Measurements from ENCODE around the gene MAPK8IP2.
A peak's percentile ranks its signal among the peaks of the same experiment; 100 is the strongest.

MAPK8IP2 gene

DNA sequence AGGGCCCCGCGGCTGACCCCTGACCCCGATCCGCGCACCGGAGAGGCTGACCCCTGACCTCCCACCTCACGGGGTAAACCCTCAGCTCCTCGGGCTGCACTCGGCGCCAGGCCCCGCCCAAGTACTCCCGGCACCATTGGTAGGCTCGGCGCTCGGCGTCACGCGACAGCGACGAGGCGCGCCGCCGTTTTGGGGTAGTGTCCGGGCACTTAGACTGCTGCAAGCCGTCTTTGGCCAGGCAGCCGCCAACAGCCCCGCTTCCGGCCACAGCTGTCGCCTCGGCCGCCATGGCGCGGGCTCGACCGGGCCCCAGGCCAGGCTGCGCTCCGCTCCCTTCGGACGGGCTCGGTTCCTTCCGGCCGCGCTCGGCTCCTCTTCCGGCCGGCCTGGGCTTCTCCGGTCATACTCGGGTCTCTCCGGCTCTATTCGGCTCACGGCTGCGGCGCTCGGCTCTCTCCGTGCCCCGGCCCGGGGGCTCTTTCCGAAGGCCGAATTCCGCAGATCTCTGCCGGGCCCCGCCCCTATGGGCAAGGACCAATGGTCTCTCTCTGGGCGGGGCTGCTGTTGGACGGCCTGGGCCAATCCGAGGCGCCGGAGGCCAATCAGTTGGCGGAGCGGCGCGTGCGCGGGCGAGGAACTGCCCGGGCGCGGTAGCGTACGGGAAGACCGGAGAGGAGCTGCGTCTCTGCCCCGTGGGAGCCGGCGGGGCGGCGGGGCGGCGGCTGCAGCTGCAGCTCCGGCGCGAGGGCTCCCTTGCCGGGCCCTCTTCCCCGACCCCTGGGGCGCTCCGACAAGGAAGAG, 17.9 kb upstream of the MAPK8IP2 start, which contains the start of gene CHKB:
Gene CHKB, minus strand, starts transcription at position 357 of the 801 bp plus-strand sequence. Its CDS starts 68 bp downstream, at position 289.
- peak within 1 kb of the TSS; percentile 97 for H3K4me3 Mint-ChIP-seq
- H3K9me3 Mint-ChIP-seq: no peaks in the 10 kb centered on the region
- peaks cover 14% of the 10 kb centered on the region for H3K4me1 Mint-ChIP-seq
- no peaks in the 10 kb centered on the region for H3K36me3 Mint-ChIP-seq
- no peaks in the 10 kb centered on the region for H3K27me3 Mint-ChIP-seq
- H3K27ac Mint-ChIP-seq: peak within 1 kb of the TSS; percentile 98

GRCh38 chr22:50583294-50583861, 17.2 kb upstream of the MAPK8IP2 start:
- Mint-ChIP-seq H3K4me3 (peak overlapping the region; percentile 97), H3K36me3 (no peaks in the 10 kb centered on the region), H3K27ac (peak overlapping the region; percentile 80), H3K9me3 (no peaks in the 10 kb centered on the region), H3K27me3 (no peaks in the 10 kb centered on the region), H3K4me1 (peaks cover 14% of the 10 kb centered on the region)

DNA sequence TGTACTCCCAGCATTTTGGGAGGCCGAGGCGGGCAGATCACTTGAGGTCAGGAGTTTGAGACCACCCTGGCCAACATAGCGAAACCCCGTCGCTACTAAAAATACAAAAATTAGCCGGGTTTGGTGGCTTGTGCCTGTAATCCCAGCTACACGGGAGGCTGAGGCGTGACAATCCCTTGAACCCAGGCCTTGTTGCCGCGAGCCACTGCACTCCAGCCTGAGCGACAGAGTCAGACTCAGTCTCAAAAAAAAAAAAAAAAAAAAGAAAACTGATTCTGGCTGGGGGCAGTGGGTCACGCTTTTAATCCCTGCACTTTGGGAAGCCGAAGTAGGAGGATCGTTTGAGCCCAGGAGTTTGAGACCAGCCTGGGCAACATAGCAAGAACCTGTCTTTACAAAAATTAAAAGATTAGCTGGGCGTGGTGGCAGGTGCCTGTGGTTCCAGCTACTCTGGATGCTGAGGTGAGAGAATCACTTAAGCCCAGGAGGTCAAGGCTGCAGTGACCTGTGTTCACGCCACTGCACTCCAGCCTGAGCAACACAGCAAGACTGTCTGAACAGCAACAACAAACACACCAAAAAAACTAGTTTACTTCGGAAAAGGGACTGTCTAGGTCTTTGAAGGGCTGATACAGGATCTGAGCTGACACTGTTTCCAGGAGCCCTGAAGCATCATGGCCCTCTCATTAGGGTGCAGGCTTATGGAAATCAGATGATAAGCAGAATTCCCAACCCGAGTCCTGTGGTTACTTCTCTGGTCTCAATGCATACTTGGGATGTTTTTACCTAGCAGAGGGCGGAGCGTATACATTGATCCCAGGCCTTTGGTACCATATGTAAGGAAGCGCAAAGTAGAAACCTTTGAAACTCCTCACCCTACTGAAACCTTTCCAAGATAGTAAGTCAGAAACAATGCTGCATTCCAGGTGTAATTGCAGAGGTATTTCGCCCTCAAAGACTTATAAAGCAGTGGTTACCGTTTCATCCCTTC, 16.2 kb upstream of the MAPK8IP2 start:
- Mint-ChIP-seq H3K4me3 (peak overlapping the region; percentile 97), H3K36me3 (no peaks in the 10 kb centered on the region), H3K9me3 (no peaks in the 10 kb centered on the region), H3K27ac (peak overlapping the region; percentile 80), H3K4me1 (peaks cover 14% of the 10 kb centered on the region), H3K27me3 (no peaks in the 10 kb centered on the region)

- no peaks in the 10 kb centered on the region for H3K27me3 Mint-ChIP-seq
- H3K4me1 Mint-ChIP-seq: peaks cover 11% of the 10 kb centered on the region
- no peak overlapping the region for H3K4me3 Mint-ChIP-seq
- no peaks in the 10 kb centered on the region for H3K9me3 Mint-ChIP-seq
- H3K36me3 Mint-ChIP-seq: no peaks in the 10 kb centered on the region
- H3K27ac Mint-ChIP-seq: no peak overlapping the region
Measured at GRCh38 chr22:50585238-50585637, 15.4 kb upstream of the MAPK8IP2 start.

GRCh38 chr22:50585781-50586180, 14.8 kb upstream of the MAPK8IP2 start:
- no peaks in the 10 kb centered on the region for H3K36me3 Mint-ChIP-seq
- peaks cover 7% of the 10 kb centered on the region for H3K4me1 Mint-ChIP-seq
- H3K4me3 Mint-ChIP-seq: no peak overlapping the region
- no peak overlapping the region for H3K27ac Mint-ChIP-seq
- no peaks in the 10 kb centered on the region for H3K9me3 Mint-ChIP-seq
- no peaks in the 10 kb centered on the region for H3K27me3 Mint-ChIP-seq

GRCh38 chr22:50586416-50586815, 14.2 kb upstream of the MAPK8IP2 start:
- no peaks in the 10 kb centered on the region for H3K9me3 Mint-ChIP-seq
- no peak overlapping the region for H3K4me3 Mint-ChIP-seq
- H3K4me1 Mint-ChIP-seq: peaks cover 7% of the 10 kb centered on the region
- no peaks in the 10 kb centered on the region for H3K27me3 Mint-ChIP-seq
- no peak overlapping the region for H3K27ac Mint-ChIP-seq
- H3K36me3 Mint-ChIP-seq: peaks cover 2% of the 10 kb centered on the region

DNA sequence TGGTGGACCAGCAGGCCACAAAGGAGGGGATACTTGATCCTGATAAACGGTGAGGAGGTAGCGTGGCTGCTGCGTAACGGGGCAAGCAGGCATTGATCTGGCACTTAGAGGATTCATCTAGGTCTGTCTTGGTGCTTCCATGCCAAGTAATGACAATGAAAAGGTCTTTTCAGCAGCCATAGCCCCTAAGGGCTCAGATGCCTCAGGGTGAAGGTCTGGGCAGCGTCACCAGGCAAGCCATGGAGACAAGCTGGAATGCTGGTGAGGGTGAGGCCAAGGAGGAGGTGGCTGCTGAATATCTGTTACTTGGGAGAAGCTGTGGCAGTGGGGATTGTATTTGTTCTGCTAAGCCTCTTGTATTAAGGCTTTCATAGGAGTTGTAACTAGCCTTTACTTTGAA, 13.2 kb upstream of the MAPK8IP2 start:
- Mint-ChIP-seq H3K4me3 (no peak overlapping the region), H3K36me3 (peaks cover 2% of the 10 kb centered on the region), H3K9me3 (no peaks in the 10 kb centered on the region), H3K27ac (no peak overlapping the region), H3K4me1 (peaks cover 7% of the 10 kb centered on the region), H3K27me3 (no peaks in the 10 kb centered on the region)

- H3K9me3 Mint-ChIP-seq: no peaks in the 10 kb centered on the region
- H3K4me3 Mint-ChIP-seq: no peak overlapping the region
- H3K27ac Mint-ChIP-seq: no peak overlapping the region
- H3K4me1 Mint-ChIP-seq: no peaks in the 10 kb centered on the region
- H3K27me3 Mint-ChIP-seq: peaks cover 4% of the 10 kb centered on the region
- peaks cover 5% of the 10 kb centered on the region for H3K36me3 Mint-ChIP-seq
Measured at GRCh38 chr22:50595189-50595588, 5.4 kb upstream of the MAPK8IP2 start.

- Mint-ChIP-seq H3K4me3 (no peak overlapping the region), H3K36me3 (peaks cover 3% of the 10 kb centered on the region), H3K4me1 (peaks cover 6% of the 10 kb centered on the region)
Measured at GRCh38 chr22:50597097-50597496, 3.5 kb upstream of the MAPK8IP2 start.

DNA sequence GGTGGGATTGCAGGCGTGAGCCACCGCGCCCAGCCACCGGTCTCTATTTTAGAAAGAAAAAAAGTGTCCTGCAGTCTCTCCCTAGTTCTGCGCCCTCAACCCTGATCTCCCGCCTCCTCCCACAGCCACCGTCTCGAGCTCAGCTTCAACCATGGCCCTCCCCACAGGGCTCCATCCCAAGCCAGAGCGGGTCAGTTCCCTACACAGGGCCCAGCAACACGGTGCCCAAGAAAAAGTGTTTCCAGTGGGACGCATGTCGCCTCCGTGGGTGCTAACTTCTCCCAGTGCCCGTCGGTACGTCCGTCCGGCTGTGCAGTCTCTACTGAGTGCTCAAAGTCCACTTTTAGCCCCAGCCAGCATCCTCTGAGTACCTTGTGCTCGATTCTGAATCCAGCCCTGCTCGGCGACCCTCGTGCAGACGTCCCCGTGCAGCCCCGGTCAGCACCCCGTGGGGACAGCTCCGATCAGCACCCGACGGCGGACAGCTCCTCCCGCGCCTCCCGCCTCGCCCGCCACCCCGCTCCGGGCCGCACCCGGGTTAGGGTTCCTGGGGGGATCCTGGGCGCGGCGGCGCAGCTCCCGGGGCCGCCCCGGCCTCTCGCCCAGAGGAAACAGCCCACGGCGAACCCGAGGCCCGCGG, 657 bp upstream of the MAPK8IP2 start:
- no peaks in the 10 kb centered on the region for H3K9me3 Mint-ChIP-seq
- H3K4me1 Mint-ChIP-seq: peaks cover 8% of the 10 kb centered on the region
- H3K27ac Mint-ChIP-seq: no peak overlapping the region
- peak overlapping the region; percentile 71 for H3K4me3 Mint-ChIP-seq
- H3K27me3 Mint-ChIP-seq: peaks cover 21% of the 10 kb centered on the region
- peaks cover 3% of the 10 kb centered on the region for H3K36me3 Mint-ChIP-seq

More at GRCh38 chr22:50597097-50597496, 3.5 kb upstream of the MAPK8IP2 start:
- no peak overlapping the region for H3K27ac Mint-ChIP-seq
- peaks cover 11% of the 10 kb centered on the region for H3K27me3 Mint-ChIP-seq
- H3K9me3 Mint-ChIP-seq: no peaks in the 10 kb centered on the region

- H3K27ac Mint-ChIP-seq: no peak overlapping the region
- peaks cover 8% of the 10 kb centered on the region for H3K4me1 Mint-ChIP-seq
- peaks cover 21% of the 10 kb centered on the region for H3K27me3 Mint-ChIP-seq
- H3K4me3 Mint-ChIP-seq: peak overlapping the region; percentile 87
- H3K9me3 Mint-ChIP-seq: no peaks in the 10 kb centered on the region
- H3K36me3 Mint-ChIP-seq: peaks cover 3% of the 10 kb centered on the region
Measured at GRCh38 chr22:50600967-50601668, 525 bp downstream of the MAPK8IP2 start.

- no peaks in the 10 kb centered on the region for H3K9me3 Mint-ChIP-seq
- peaks cover 8% of the 10 kb centered on the region for H3K4me1 Mint-ChIP-seq
- peak overlapping the region; percentile 87 for H3K4me3 Mint-ChIP-seq
- peak overlapping the region; percentile 80 for H3K27ac Mint-ChIP-seq
- peaks cover 21% of the 10 kb centered on the region for H3K27me3 Mint-ChIP-seq
- H3K36me3 Mint-ChIP-seq: peaks cover 3% of the 10 kb centered on the region
Measured at GRCh38 chr22:50601669-50602337, 1.2 kb downstream of the MAPK8IP2 start.

GRCh38 chr22:50602338-50602700, 1.7 kb downstream of the MAPK8IP2 start:
- Mint-ChIP-seq H3K27me3 (peaks cover 21% of the 10 kb centered on the region), H3K36me3 (peaks cover 3% of the 10 kb centered on the region), H3K27ac (no peak overlapping the region), H3K4me3 (peak overlapping the region; percentile 87), H3K9me3 (no peaks in the 10 kb centered on the region), H3K4me1 (peaks cover 8% of the 10 kb centered on the region)

DNA sequence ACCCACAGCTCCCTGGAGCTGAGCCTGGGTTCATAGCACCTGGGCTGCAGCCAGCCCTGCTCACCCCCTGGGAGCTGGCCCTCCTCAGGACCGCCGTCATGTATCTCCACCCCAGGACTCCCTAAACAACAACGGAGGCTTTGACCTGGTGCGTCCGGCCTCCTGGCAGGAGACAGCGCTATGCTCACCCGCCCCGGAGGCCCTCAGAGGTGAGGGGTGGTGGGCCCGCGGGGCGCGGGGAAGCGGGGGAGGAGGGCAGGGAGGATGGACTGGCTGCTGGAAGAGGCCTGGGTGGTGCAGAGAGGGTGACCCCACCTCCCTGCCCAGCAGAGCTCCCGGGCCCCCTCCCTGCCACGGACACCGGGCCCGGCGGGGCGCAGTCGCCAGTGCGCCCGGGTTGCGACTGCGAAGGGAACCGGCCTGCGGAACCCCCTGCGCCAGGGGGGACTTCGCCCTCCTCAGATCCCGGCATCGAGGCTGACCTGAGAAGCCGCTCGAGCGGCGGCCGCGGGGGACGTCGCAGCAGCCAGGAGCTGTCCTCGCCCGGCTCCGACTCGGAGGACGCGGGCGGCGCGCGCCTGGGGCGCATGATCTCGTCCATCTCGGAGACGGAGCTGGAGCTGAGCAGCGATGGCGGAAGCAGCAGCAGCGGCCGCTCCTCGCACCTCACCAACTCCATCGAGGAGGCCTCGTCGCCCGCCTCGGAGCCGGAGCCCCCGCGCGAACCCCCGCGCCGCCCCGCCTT, 3.1 kb downstream of the MAPK8IP2 start:
- H3K9me3 Mint-ChIP-seq: no peaks in the 10 kb centered on the region
- no peak overlapping the region for H3K27ac Mint-ChIP-seq
- no peak overlapping the region for H3K4me3 Mint-ChIP-seq
- H3K27me3 Mint-ChIP-seq: peaks cover 23% of the 10 kb centered on the region
- H3K36me3 Mint-ChIP-seq: peaks cover 1% of the 10 kb centered on the region
- H3K4me1 Mint-ChIP-seq: peaks cover 8% of the 10 kb centered on the region

Data from activated naive CD4-positive, alpha-beta T cell treated with anti-CD3 and anti-CD28 coated beads, Interleukin-2, amount 50 U/mL, for 24 hours (primary cell).